ENCODE data around the gene RTL1.

The RTL1 gene

GRCh38 chr14:100881211-100882025 lies 22.1 kb downstream of the RTL1 start:
- no peak for DNase-seq

GRCh38 chr14:100880271-100881101 lies 23.0 kb downstream of the RTL1 start:
- DNase-seq: no peak

GRCh38 chr14:100879782-100880181 lies 23.7 kb downstream of the RTL1 start:
- DNase-seq: no peak

GRCh38 chr14:100879194-100879593 lies 24.3 kb downstream of the RTL1 start:
- no peak for DNase-seq

GRCh38 chr14:100878271-100879146 lies 25.0 kb downstream of the RTL1 start:
- no peak for DNase-seq

- DNase-seq: no peak
Observed at GRCh38 chr14:100875861-100876590, 27.5 kb downstream of the RTL1 start.

GRCh38 chr14:100875126-100875525 lies 28.4 kb downstream of the RTL1 start:
- DNase-seq: no peak

- no peak for DNase-seq
Observed at GRCh38 chr14:100874411-100875091, 29.0 kb downstream of the RTL1 start.

GRCh38 chr14:100874051-100874410 lies 29.5 kb downstream of the RTL1 start:
- no peak for DNase-seq

- no peak for DNase-seq
Observed at GRCh38 chr14:100873096-100873482, 30.4 kb downstream of the RTL1 start.

- no peak for DNase-seq
Observed at GRCh38 chr14:100872259-100873095, 31.0 kb downstream of the RTL1 start.

- no peak for DNase-seq
Observed at GRCh38 chr14:100871234-100872186, 32.0 kb downstream of the RTL1 start.

GRCh38 chr14:100868621-100869370 lies 34.7 kb downstream of the RTL1 start:
- DNase-seq: no peak

- DNase-seq: no peak
Observed at GRCh38 chr14:100867631-100868315, 35.7 kb downstream of the RTL1 start.

- no peak for DNase-seq
Observed at GRCh38 chr14:100866666-100867630, 36.6 kb downstream of the RTL1 start.

- DNase-seq: no peak
Observed at GRCh38 chr14:100865682-100866591, 37.6 kb downstream of the RTL1 start.

All from activated naive CD4-positive, alpha-beta T cell treated with Interleukin-2 at 50 U/mL for 16 hours (primary cell).